Endothelial cell of umbilical vein (primary cell): ENCODE data around the gene VAV3. TPM values are rescaled to one million over a fixed set of nuclear protein-coding genes. Genes with fewer than 3 reads are reported as not detected.

Experiments
- BruUV-seq: library from RNA; stranded (reverse); fragments of 400-500 nt; replicated peaks from 2 replicates; lab custom pipeline; 2021; lab: Mats Ljungman, UMichigan
- CTCF ChIA-PET: fragments of 300-600, 350-600 bp; sonication (Branson Sonifier 250); formaldehyde crosslinking; loops from one replicate; lab custom pipeline; 2021; ENCODE audit warnings: antibody characterized with exemption, inconsistent platforms; lab: Charles Lee
- POLR2A ChIA-PET: fragments of 300-600, 350-600 bp; sonication (Branson Sonifier 250); formaldehyde crosslinking; loops from one replicate; lab custom pipeline; 2021; ENCODE audit warnings: antibody characterized with exemption, inconsistent platforms; lab: Charles Lee
- DNase-seq: peaks from one replicate; pipeline ENCODE4 v3.0.0-alpha.2; 2011; ENCODE audit warnings: low read depth, low spot score
- FAIRE-seq: peaks from 2 replicates; lab custom pipeline; 2011; peaks lifted over from hg19 to GRCh38; lab: Jason Lieb, UNC
- H2AFZ ChIP-seq: 2 replicates; pipeline ENCODE4 v1.6.0; 2012; ENCODE audit warnings: low read depth, low read length, control low read depth, inconsistent platforms
- H3K27ac ChIP-seq: 2 replicates; pipeline ENCODE4 v1.5.1; 2011; ENCODE audit warnings: low read depth, mild to moderate bottlenecking, control low read depth, low read length, moderate library complexity; ENCODE audit not compliant: insufficient read depth
- H3K27me3 ChIP-seq, 2 experiments: 2 replicates each; pipeline versions ENCODE4 v1.6.0 to v1.6.1; 2011; ENCODE audit warnings: low read length in 2 of 2, mixed read lengths in 1 of 2; ENCODE audit not compliant: control insufficient read depth in 2 of 2, insufficient read depth in 2 of 2
- H3K36me3 ChIP-seq, 2 experiments: 2 replicates in 1 of 2; 3 replicates in 1 of 2; pipeline ENCODE4 v1.5.1; 2011; ENCODE audit warnings: low read length in 2 of 2, mild to moderate bottlenecking in 1 of 2, moderate library complexity in 1 of 2; ENCODE audit not compliant: control insufficient read depth in 2 of 2, insufficient read depth in 2 of 2; ENCODE audit errors: extremely low read depth in 1 of 2
- H3K4me1 ChIP-seq: 3 replicates; pipeline ENCODE4 v1.5.1; 2011; ENCODE audit warnings: mild to moderate bottlenecking, low read length; ENCODE audit not compliant: control insufficient read depth, insufficient read depth; ENCODE audit errors: extremely low read depth
- H3K4me2 ChIP-seq: 2 replicates; pipeline ENCODE4 v1.6.1; 2011; ENCODE audit warnings: low read length, control low read depth, mixed read lengths; ENCODE audit not compliant: insufficient read depth
- H3K4me3 ChIP-seq, 3 experiments: fragments of 200-600 bp in 1 of 3; sonication (generic), shearing (Covaris generic) in 1 of 3; replicated peaks in 1 of 3; 2 replicates each; pipeline ENCODE4 v1.5.1; 2011 to 2016; ENCODE audit warnings: control low read depth in 3 of 3, low read length in 3 of 3, mild to moderate bottlenecking in 2 of 3, inconsistent platforms in 1 of 3, low read depth in 1 of 3, moderate library complexity in 1 of 3; ENCODE audit not compliant: insufficient read depth in 1 of 3
- H3K79me2 ChIP-seq: 2 replicates; pipeline ENCODE4 v1.6.0; 2012; ENCODE audit warnings: low read length, inconsistent platforms; ENCODE audit not compliant: control insufficient read depth, insufficient read depth
- H3K9ac ChIP-seq: replicated peaks from 2 replicates; pipeline ENCODE3; 2011; ENCODE audit warnings: low read length, control low read depth; ENCODE audit not compliant: insufficient read depth; ENCODE audit errors: extremely low read depth
- H3K9me1 ChIP-seq: replicated peaks from 3 replicates; pipeline ENCODE4 v1.6.0; 2011; ENCODE audit warnings: mild to moderate bottlenecking, low read length; ENCODE audit not compliant: control insufficient read depth, insufficient read depth; ENCODE audit errors: extremely low read depth
- H3K9me3 ChIP-seq: replicated peaks from 2 replicates; pipeline ENCODE4 v1.5.1; 2012; ENCODE audit warnings: low read length, inconsistent platforms; ENCODE audit not compliant: control insufficient read depth, insufficient read depth
- H4K20me1 ChIP-seq: replicated peaks from 2 replicates; pipeline ENCODE3; 2011; ENCODE audit warnings: mild to moderate bottlenecking, low read length; ENCODE audit not compliant: control insufficient read depth, insufficient read depth; ENCODE audit errors: extremely low read depth
- EZH2 ChIP-seq: IDR thresholded peaks from 2 replicates; pipeline ENCODE4 v1.6.1; 2012; ENCODE audit warnings: borderline replicate concordance, low read depth, mild to moderate bottlenecking, moderate library complexity, low read length, inconsistent platforms; ENCODE audit not compliant: severe bottlenecking
- FOS ChIP-seq: IDR thresholded peaks from 2 replicates; pipeline ENCODE4 v1.6.1; 2011; ENCODE audit warnings: mild to moderate bottlenecking, low read length, moderate library complexity, borderline replicate concordance; ENCODE audit not compliant: insufficient read depth
- GATA2 ChIP-seq: IDR thresholded peaks from 2 replicates; pipeline ENCODE4 v1.7.0; 2011; ENCODE audit warnings: low read depth, mild to moderate bottlenecking, moderate library complexity, mixed read lengths, low read length; ENCODE audit not compliant: insufficient read length, insufficient read depth
- JUN ChIP-seq: IDR thresholded peaks from 2 replicates; pipeline ENCODE4 v1.6.1; 2011; ENCODE audit warnings: borderline replicate concordance, low read depth; ENCODE audit not compliant: insufficient read length, insufficient read depth
- MYC ChIP-seq: IDR thresholded peaks from one replicate; pipeline ENCODE4 v1.6.1; 2011; ENCODE audit warnings: mild to moderate bottlenecking, low read depth, low read length
- POLR2A ChIP-seq: IDR thresholded peaks from 2 replicates; pipeline ENCODE4 v1.6.1; 2012; ENCODE audit warnings: low read depth, mild to moderate bottlenecking, control low read depth, low read length
- POLR2AphosphoS5 ChIP-seq: IDR thresholded peaks from 2 replicates; pipeline ENCODE4 v1.6.1; 2012; ENCODE audit warnings: low read depth, mild to moderate bottlenecking, control low read depth, low read length, moderate library complexity; ENCODE audit not compliant: insufficient read depth
- dilution Hi-C: fragments of 300-500 bp; cut with MboI; formaldehyde crosslinking; loops from one replicate; pipeline ENCODE4 v1.15.0; 2019; ENCODE audit warnings: low sequenced_read_pairs; ENCODE audit not compliant: extremely low pct_ligation_motif_present
- intact Hi-C: fragments of 100-400 bp; cut with micrococcal nuclease; formaldehyde crosslinking; loops from one replicate; pipeline ENCODE4 v1.10.0; 2022
- polyA plus RNA-seq, 4 experiments: library from polyadenylated mRNA; depleted of rRNA in 3 of 4; stranded (reverse) in 3 of 4; unstranded in 1 of 4; fragments of >200 nt; gene quantifications; 2 replicates each; pipeline versions ENCODE4 v1.2.1 to v1.2.3, GENCODE V29; 2011 to 2012; ENCODE audit warnings: missing spikeins in 1 of 4
- total RNA-seq: library from RNA; stranded (reverse); gene quantifications from 2 replicates; pipeline ENCODE4 v1.2.3, GENCODE V29; 2021
- TF ChIP-seq, protein P1 (sequence below), 2 donors: IDR thresholded peaks; 1 replicate in 1 of 2; 2 replicates in 1 of 2; pipeline ENCODE4 v1.5.1; 2011; ENCODE audit warnings: low read length in 2 of 2, mild to moderate bottlenecking in 2 of 2, moderate library complexity in 2 of 2, control low read depth in 1 of 2, inconsistent platforms in 1 of 2, low read depth in 1 of 2; ENCODE audit not compliant: insufficient read depth in 1 of 2; ENCODE audit errors: extremely low read depth in 1 of 2

VAV3 gene
- total and polyA plus RNA-seq, 2 donors (not counting 3 experiments of a cell fraction or from before 2014, with no cell fraction given), result 0.18 to 1.5 TPM

DNA sequence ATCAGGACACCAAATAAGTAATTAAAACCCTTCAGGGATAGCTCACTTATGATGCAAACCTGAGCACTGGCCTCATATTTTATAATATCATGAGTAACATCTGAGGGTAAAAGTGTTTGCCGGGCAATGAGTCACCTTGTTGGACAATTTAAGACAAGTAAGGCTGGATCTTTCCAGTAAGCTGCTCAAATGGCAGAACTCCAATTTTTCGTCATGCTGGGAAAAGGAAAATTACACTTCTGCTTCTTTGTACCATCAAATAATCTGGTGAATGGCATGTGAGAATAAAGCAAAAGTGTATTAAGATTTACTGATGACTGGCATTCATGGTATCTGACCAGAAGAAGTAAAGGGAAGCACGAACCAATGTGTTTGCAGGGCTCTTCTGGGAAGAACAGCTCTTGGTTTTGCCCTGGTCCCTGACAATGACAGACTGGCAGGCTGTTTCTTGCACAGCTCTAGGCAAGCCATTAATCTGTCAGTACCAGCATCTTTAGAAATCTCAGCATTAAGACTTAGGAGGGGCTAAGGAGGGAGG lies 392.2 kb downstream of the VAV3 start:
- H3K4me1 ChIP-seq, result no peaks in the 10 kb centered on the region
- intact Hi-C loops, result no loop called here
- no peak overlapping the region for H2AFZ ChIP-seq
- no peaks in the 10 kb centered on the region for H3K9me1 ChIP-seq
- H3K4me2 ChIP-seq, result no peak overlapping the region
- no peak overlapping the region for H3K9ac ChIP-seq
- no peaks in the 10 kb centered on the region for H4K20me1 ChIP-seq
- TF ChIP-seq EZH2 (no peak), JUN (no peak), POLR2AphosphoS5 (no peak), GATA2 (no peak)
- TF ChIP-seq, protein P1, sequence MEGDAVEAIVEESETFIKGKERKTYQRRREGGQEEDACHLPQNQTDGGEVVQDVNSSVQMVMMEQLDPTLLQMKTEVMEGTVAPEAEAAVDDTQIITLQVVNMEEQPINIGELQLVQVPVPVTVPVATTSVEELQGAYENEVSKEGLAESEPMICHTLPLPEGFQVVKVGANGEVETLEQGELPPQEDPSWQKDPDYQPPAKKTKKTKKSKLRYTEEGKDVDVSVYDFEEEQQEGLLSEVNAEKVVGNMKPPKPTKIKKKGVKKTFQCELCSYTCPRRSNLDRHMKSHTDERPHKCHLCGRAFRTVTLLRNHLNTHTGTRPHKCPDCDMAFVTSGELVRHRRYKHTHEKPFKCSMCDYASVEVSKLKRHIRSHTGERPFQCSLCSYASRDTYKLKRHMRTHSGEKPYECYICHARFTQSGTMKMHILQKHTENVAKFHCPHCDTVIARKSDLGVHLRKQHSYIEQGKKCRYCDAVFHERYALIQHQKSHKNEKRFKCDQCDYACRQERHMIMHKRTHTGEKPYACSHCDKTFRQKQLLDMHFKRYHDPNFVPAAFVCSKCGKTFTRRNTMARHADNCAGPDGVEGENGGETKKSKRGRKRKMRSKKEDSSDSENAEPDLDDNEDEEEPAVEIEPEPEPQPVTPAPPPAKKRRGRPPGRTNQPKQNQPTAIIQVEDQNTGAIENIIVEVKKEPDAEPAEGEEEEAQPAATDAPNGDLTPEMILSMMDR (IDR thresholded peaks at IDR 0.05; ENCODE audit: extremely low read depth in 1 of 2, insufficient read depth in 1 of 2, low read depth in 1 of 2, low read length in 2 of 2), result no peak
- no peak overlapping the region for H3K27ac ChIP-seq
- H3K27me3 ChIP-seq, result no peaks in the 10 kb centered on the region
- H3K9me3 ChIP-seq, result no peaks in the 10 kb centered on the region
- DNase-seq (no peak), FAIRE-seq (no peak)
- no peaks in the 10 kb centered on the region for H3K36me3 ChIP-seq
- no peaks in the 10 kb centered on the region for H3K79me2 ChIP-seq
- ChIA-PET CTCF (no interaction called here), POLR2A (no interaction called here)
- dilution Hi-C loops, result no loop called here
- no TSS peak for BruUV-seq
- H3K4me3 ChIP-seq, result no peak overlapping the region

DNA sequence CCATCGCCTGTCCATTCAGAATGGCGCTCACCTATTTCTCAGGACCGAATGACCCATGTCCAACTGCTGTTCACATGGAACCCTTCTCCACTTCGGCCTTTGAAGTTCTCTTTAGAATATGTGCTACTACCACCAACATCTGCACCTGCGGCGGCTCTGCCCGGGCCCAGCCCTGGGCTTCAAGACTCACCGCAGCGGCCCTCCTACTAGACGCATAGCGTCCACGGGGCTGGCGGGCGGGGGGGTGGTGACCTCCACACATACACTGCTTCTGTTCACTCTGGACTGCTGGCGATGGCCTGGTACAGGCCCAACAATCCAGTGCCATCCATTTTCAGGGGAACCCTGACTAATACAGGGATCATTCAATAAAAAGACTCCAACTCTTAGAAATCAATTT lies 394.2 kb downstream of the VAV3 start:
- H3K79me2 ChIP-seq, result no peaks in the 10 kb centered on the region
- no peaks in the 10 kb centered on the region for H3K4me1 ChIP-seq
- H3K9me1 ChIP-seq, result no peaks in the 10 kb centered on the region
- no peaks in the 10 kb centered on the region for H3K27me3 ChIP-seq
- BruUV-seq, result no TSS peak
- H3K36me3 ChIP-seq, result no peaks in the 10 kb centered on the region
- H3K9me3 ChIP-seq, result no peaks in the 10 kb centered on the region
- H3K27ac ChIP-seq, result no peak overlapping the region
- DNase-seq (no peak), FAIRE-seq (no peak)
- no peak for TF ChIP-seq FOS
- no peak for TF ChIP-seq EZH2
- no peak for TF ChIP-seq POLR2AphosphoS5
- TF ChIP-seq POLR2A, result no peak
- TF ChIP-seq JUN, result no peak
- no peak for TF ChIP-seq MYC
- TF ChIP-seq, protein P1 (IDR thresholded peaks at IDR 0.05; ENCODE audit: extremely low read depth in 1 of 2, insufficient read depth in 1 of 2, low read depth in 1 of 2, low read length in 2 of 2), result no peak
- dilution Hi-C loops, result no loop called here
- no peak overlapping the region for H3K4me2 ChIP-seq
- no peaks in the 10 kb centered on the region for H4K20me1 ChIP-seq
- no peak overlapping the region for H3K9ac ChIP-seq
- H3K4me3 ChIP-seq, result no peak overlapping the region
- intact Hi-C loops, result no loop called here
- H2AFZ ChIP-seq, result no peak overlapping the region
- CTCF ChIA-PET, result no interaction called here
- POLR2A ChIA-PET, result no interaction called here
